Eye (tissue), 1 donor: ENCODE measurements around the gene LMAN2L.

Experiments
- DNase-seq: peaks from one replicate; pipeline ENCODE4 v3.0.0-alpha.2; 2015

Gene LMAN2L

GRCh38 chr2:96760036-96760985 is 20.4 kb upstream of the LMAN2L start, which contains the start of gene CNNM4:
TSS of gene CNNM4 (plus strand) at chr2:96760902. CDS start at chr2:96761000, 98 bp downstream.
- DNase-seq = peak; percentile 96

- DNase-seq = no peak
These were observed 19.7 kb upstream of the LMAN2L start for GRCh38 chr2:96759548-96759947.

GRCh38 chr2:96758987-96759386 is 19.1 kb upstream of the LMAN2L start:
- DNase-seq = no peak

- DNase-seq = no peak
These were observed 17.6 kb upstream of the LMAN2L start for GRCh38 chr2:96757477-96757860.

GRCh38 chr2:96756788-96757476 is 17.1 kb upstream of the LMAN2L start:
- no peak for DNase-seq

- DNase-seq = no peak
These were observed 14.5 kb upstream of the LMAN2L start for GRCh38 chr2:96754317-96754716.

- no peak for DNase-seq
These were observed 13.9 kb upstream of the LMAN2L start for GRCh38 chr2:96753661-96754282.

GRCh38 chr2:96751800-96752199 is 11.9 kb upstream of the LMAN2L start:
- DNase-seq = no peak

GRCh38 chr2:96747061-96747617 is 7.3 kb upstream of the LMAN2L start:
- no peak for DNase-seq

- DNase-seq = no peak
These were observed 710 bp downstream of the LMAN2L start for GRCh38 chr2:96739076-96739632.

GRCh38 chr2:96737831-96738230 is 2.0 kb downstream of the LMAN2L start:
- DNase-seq = no peak

GRCh38 chr2:96737251-96737650 is 2.6 kb downstream of the LMAN2L start:
- no peak for DNase-seq

GRCh38 chr2:96734880-96735583 is 4.8 kb downstream of the LMAN2L start:
- DNase-seq = peak; percentile 18

- no peak for DNase-seq
These were observed 5.9 kb downstream of the LMAN2L start for GRCh38 chr2:96733931-96734330.

GRCh38 chr2:96730212-96730611 is 9.7 kb downstream of the LMAN2L start:
- no peak for DNase-seq

- DNase-seq = no peak
These were observed 10.1 kb downstream of the LMAN2L start for GRCh38 chr2:96729748-96730147.

GRCh38 chr2:96727431-96727830 is 12.4 kb downstream of the LMAN2L start:
- DNase-seq = no peak

GRCh38 chr2:96726131-96726530 is 13.7 kb downstream of the LMAN2L start:
- no peak for DNase-seq

- no peak for DNase-seq
These were observed 23.5 kb downstream of the LMAN2L start for GRCh38 chr2:96716388-96716787.

GRCh38 chr2:96715658-96716057 is 24.2 kb downstream of the LMAN2L start:
- no peak for DNase-seq

- no peak for DNase-seq
These were observed 28.9 kb downstream of the LMAN2L start for GRCh38 chr2:96710985-96711384.
